Measurements from ENCODE around the gene UQCR11. TPM values are rescaled to one million over a fixed set of nuclear protein-coding genes. Genes with fewer than 3 reads are reported as not detected.

The UQCR11 gene
- total RNA-seq, 1 donor from 2014 or later, result 184 TPM

- Mint-ChIP-seq H3K27me3 (ENCODE audit: low read depth) (no peaks in the 10 kb centered on the region), H3K9me3 (ENCODE audit: low read depth) (no peaks in the 10 kb centered on the region), H3K4me1 (ENCODE audit: low read depth) (no peaks in the 10 kb centered on the region), H3K4me3 (ENCODE audit: unreplicated experiment) (no peak overlapping the region), H3K36me3 (ENCODE audit: low read depth) (peaks cover 21% of the 10 kb centered on the region), H3K27ac (ENCODE audit: unreplicated experiment) (no peak overlapping the region)
- no peak for DNase-seq (ENCODE audit: low spot score)
- TF ChIP-seq CTCF (IDR thresholded peaks at IDR 0.05), result no peak
Observed at GRCh38 chr19:1622007-1622406, 16.7 kb upstream of the UQCR11 start.

GRCh38 chr19:1621574-1621973 is 16.3 kb upstream of the UQCR11 start:
- H3K36me3 Mint-ChIP-seq (ENCODE audit: low read depth), result peaks cover 21% of the 10 kb centered on the region
- no peaks in the 10 kb centered on the region for H3K9me3 Mint-ChIP-seq (ENCODE audit: low read depth)
- no peak for DNase-seq (ENCODE audit: low spot score)
- no peaks in the 10 kb centered on the region for H3K27me3 Mint-ChIP-seq (ENCODE audit: low read depth)
- TF ChIP-seq CTCF (IDR thresholded peaks at IDR 0.05), result no peak
- H3K27ac Mint-ChIP-seq (ENCODE audit: unreplicated experiment), result no peak overlapping the region
- H3K4me1 Mint-ChIP-seq (ENCODE audit: low read depth), result no peaks in the 10 kb centered on the region
- H3K4me3 Mint-ChIP-seq (ENCODE audit: unreplicated experiment), result no peak overlapping the region

- Mint-ChIP-seq H3K27me3 (ENCODE audit: low read depth) (no peaks in the 10 kb centered on the region), H3K4me1 (ENCODE audit: low read depth) (no peaks in the 10 kb centered on the region), H3K36me3 (ENCODE audit: low read depth) (peaks cover 21% of the 10 kb centered on the region), H3K4me3 (ENCODE audit: unreplicated experiment) (no peak overlapping the region), H3K27ac (ENCODE audit: unreplicated experiment) (no peak overlapping the region), H3K9me3 (ENCODE audit: low read depth) (no peaks in the 10 kb centered on the region)
- TF ChIP-seq CTCF (IDR thresholded peaks at IDR 0.05), result no peak
- no peak for DNase-seq (ENCODE audit: low spot score)
Observed at GRCh38 chr19:1621021-1621420, 15.8 kb upstream of the UQCR11 start.

GRCh38 chr19:1620502-1620901 is 15.2 kb upstream of the UQCR11 start:
- Mint-ChIP-seq H3K36me3 (ENCODE audit: low read depth) (peaks cover 22% of the 10 kb centered on the region), H3K27ac (ENCODE audit: unreplicated experiment) (no peak overlapping the region)
- no peak for TF ChIP-seq CTCF (IDR thresholded peaks at IDR 0.05)

GRCh38 chr19:1619703-1620102 is 14.4 kb upstream of the UQCR11 start:
- no peak overlapping the region for H3K4me3 Mint-ChIP-seq (ENCODE audit: unreplicated experiment)
- no peaks in the 10 kb centered on the region for H3K4me1 Mint-ChIP-seq (ENCODE audit: low read depth)
- H3K36me3 Mint-ChIP-seq (ENCODE audit: low read depth), result peaks cover 26% of the 10 kb centered on the region

More at GRCh38 chr19:1620502-1620901, 15.2 kb upstream of the UQCR11 start:
- no peak for DNase-seq (ENCODE audit: low spot score)
- Mint-ChIP-seq H3K27me3 (ENCODE audit: low read depth) (no peaks in the 10 kb centered on the region), H3K4me3 (ENCODE audit: unreplicated experiment) (no peak overlapping the region), H3K9me3 (ENCODE audit: low read depth) (no peaks in the 10 kb centered on the region), H3K4me1 (ENCODE audit: low read depth) (no peaks in the 10 kb centered on the region)

More at GRCh38 chr19:1619703-1620102, 14.4 kb upstream of the UQCR11 start:
- no peak for DNase-seq (ENCODE audit: low spot score)
- no peak for TF ChIP-seq CTCF (IDR thresholded peaks at IDR 0.05)
- no peaks in the 10 kb centered on the region for H3K27me3 Mint-ChIP-seq (ENCODE audit: low read depth)
- H3K9me3 Mint-ChIP-seq (ENCODE audit: low read depth), result no peaks in the 10 kb centered on the region
- H3K27ac Mint-ChIP-seq (ENCODE audit: unreplicated experiment), result no peak overlapping the region
